MCF 10A (cell line): ENCODE data around the gene EPO. TPM values are rescaled to one million over a fixed set of nuclear protein-coding genes. Genes with fewer than 3 reads are reported as not detected.
"Not testable (repeated sequence)": the region's sequence is repeated elsewhere in the genome, so short reads cannot be mapped to it uniquely, and the experiment has no call there.

Source experiments
- BruUV-seq: library from RNA; stranded (reverse); fragments of 400-500 nt; replicated peaks from 2 replicates; lab custom pipeline; 2021; lab: Mats Ljungman, UMichigan
- CTCF ChIA-PET: fragments of 300-600 bp; sonication (Branson Sonifier 250); formaldehyde crosslinking; extraction: SDS; loops from one replicate; lab custom pipeline; 2021; ENCODE audit warnings: antibody characterized with exemption, inconsistent platforms; lab: Yijun Ruan, JAX
- POLR2A ChIA-PET: fragments of 300-600, 350-650 bp; sonication (Branson Sonifier 250); formaldehyde crosslinking; extraction: SDS; loops from one replicate; lab custom pipeline; 2020; ENCODE audit warnings: antibody characterized with exemption, inconsistent platforms; lab: Yijun Ruan, JAX
- DNase-seq: peaks from one replicate; pipeline ENCODE4 v3.0.0-alpha.2; 2018; ENCODE audit not compliant: unreplicated experiment
- H3K27ac Mint-ChIP-seq: one replicate; pipeline ENCODE4 v1.8.0; 2022; ENCODE audit warnings: mild to moderate bottlenecking, low read depth, mixed read lengths; ENCODE audit not compliant: unreplicated experiment
- H3K27me3 Mint-ChIP-seq: one replicate; pipeline ENCODE4 v1.8.0; 2022; ENCODE audit warnings: mixed read lengths; ENCODE audit not compliant: insufficient read depth, unreplicated experiment
- H3K36me3 Mint-ChIP-seq: one replicate; pipeline ENCODE4 v1.8.0; 2022; ENCODE audit warnings: mild to moderate bottlenecking, moderate library complexity, mixed read lengths; ENCODE audit not compliant: insufficient read depth, unreplicated experiment
- H3K4me1 Mint-ChIP-seq: one replicate; pipeline ENCODE4 v1.8.0; 2022; ENCODE audit warnings: mixed read lengths; ENCODE audit not compliant: insufficient read depth, unreplicated experiment
- H3K4me3 Mint-ChIP-seq: one replicate; pipeline ENCODE4 v1.8.0; 2022; ENCODE audit warnings: mild to moderate bottlenecking, moderate library complexity, mixed read lengths; ENCODE audit not compliant: unreplicated experiment
- H3K9me3 Mint-ChIP-seq: one replicate; pipeline ENCODE4 v1.8.0; 2022; ENCODE audit warnings: mixed read lengths; ENCODE audit not compliant: unreplicated experiment
- CTCF ChIP-seq: fragments of 200-600 bp; IDR thresholded peaks from one replicate; pipeline ENCODE4 v1.8.0; 2022; ENCODE audit warnings: antibody characterized with exemption, mild to moderate bottlenecking; ENCODE audit not compliant: unreplicated experiment
- intact Hi-C: fragments of 100-400 bp; cut with micrococcal nuclease; formaldehyde crosslinking; loops from 2 replicates; pipeline ENCODE4 v1.14.1; 2022
- total RNA-seq: library from RNA; stranded (reverse); gene quantifications from 2 replicates; pipeline ENCODE4 v1.2.3, GENCODE V29; 2022

EPO gene
- total RNA-seq, 1 experiment from 2014 or later: not detected

- H3K4me3 Mint-ChIP-seq: no peak overlapping the region
- POLR2A ChIA-PET: no interaction called here
- H3K27me3 Mint-ChIP-seq: peaks cover 48% of the 10 kb centered on the region
- no peak for TF ChIP-seq CTCF
- intact Hi-C loops: loop anchor here (10.0 kb wide), 1 partner anchor 333 kb away; no protein-coding TSS in a partner anchor
- no peaks in the 10 kb centered on the region for H3K9me3 Mint-ChIP-seq
- CTCF ChIA-PET: interaction anchor here (0.5 to 3.5 kb wide), 4 partner anchors 17 to 1016 kb away, joined by 3 to 31 read pairs (median 8); partner anchors contain the start of gene SLC12A9
- no peak for DNase-seq
- H3K4me1 Mint-ChIP-seq: peaks cover 12% of the 10 kb centered on the region
- BruUV-seq: no TSS peak
- H3K36me3 Mint-ChIP-seq: no peaks in the 10 kb centered on the region
- no peak overlapping the region for H3K27ac Mint-ChIP-seq
Observed at GRCh38 chr7:100721505-100721812, 1.2 kb downstream of the EPO start.

- no peak for TF ChIP-seq CTCF
- intact Hi-C loops: loop anchor here (10.0 kb wide), 1 partner anchor 332 kb away; no protein-coding TSS in a partner anchor
- no peak for DNase-seq
- Mint-ChIP-seq H3K4me1 (peaks cover 12% of the 10 kb centered on the region), H3K9me3 (no peaks in the 10 kb centered on the region), H3K4me3 (no peak overlapping the region), H3K36me3 (no peaks in the 10 kb centered on the region), H3K27me3 (peaks cover 43% of the 10 kb centered on the region), H3K27ac (no peak overlapping the region)
- no TSS peak for BruUV-seq
- POLR2A ChIA-PET: interaction anchor here (1.4 kb wide), 1 partner anchor 80 kb away, joined by 3 read pairs; no protein-coding TSS in a partner anchor
- CTCF ChIA-PET: interaction anchor here (0.6 to 2.4 kb wide), 6 partner anchors 16 to 152 kb away, joined by 3 to 12 read pairs (median 3); partner anchors contain the start of gene SRRT
Observed at GRCh38 chr7:100722480-100723212, 2.4 kb downstream of the EPO start.

GRCh38 chr7:100723732-100724275, 3.5 kb downstream of the EPO start:
- ChIA-PET CTCF (interaction anchor here (0.6 to 3.1 kb wide), 5 partner anchors 17 to 155 kb away, joined by 3 to 19 read pairs (median 4); partner anchors contain the start of gene SLC12A9), POLR2A (interaction anchor here (2.9 kb wide), 1 partner anchor 19 kb away, joined by 14 read pairs; the partner anchor contains the start of gene POP7)
- intact Hi-C loops: loop anchor here (10.0 kb wide), 1 partner anchor 331 kb away; no protein-coding TSS in a partner anchor
- no peak for DNase-seq
- Mint-ChIP-seq H3K4me1 (peaks cover 12% of the 10 kb centered on the region), H3K4me3 (no peak overlapping the region), H3K36me3 (no peaks in the 10 kb centered on the region), H3K27ac (no peak overlapping the region), H3K27me3 (peaks cover 31% of the 10 kb centered on the region), H3K9me3 (no peaks in the 10 kb centered on the region)
- BruUV-seq: no TSS peak
- no peak for TF ChIP-seq CTCF

- ChIA-PET CTCF (interaction anchor here (0.7 to 3.1 kb wide), 5 partner anchors 20 to 170 kb away, joined by 3 to 23 read pairs (median 11); partner anchors contain the start of genes POP7 and SLC12A9), POLR2A (interaction anchor here (2.9 kb wide), 2 partner anchors 19 to 77 kb away, joined by 14 to 15 read pairs; partner anchors contain the start of gene POP7)
- not testable (repeated sequence) for H3K36me3 Mint-ChIP-seq, H3K9me3 Mint-ChIP-seq, BruUV-seq, H3K4me3 Mint-ChIP-seq, H3K27ac Mint-ChIP-seq, DNase-seq
- H3K4me1 Mint-ChIP-seq: peaks cover 12% of the 10 kb centered on the region
- H3K27me3 Mint-ChIP-seq: peaks cover 25% of the 10 kb centered on the region
- intact Hi-C loops: loop anchor here (10.0 kb wide), 1 partner anchor 330 kb away; no protein-coding TSS in a partner anchor
Observed at GRCh38 chr7:100724364-100724763, 4.1 kb downstream of the EPO start.
